Measurements from ENCODE around the gene ARHGEF19.

DNA sequence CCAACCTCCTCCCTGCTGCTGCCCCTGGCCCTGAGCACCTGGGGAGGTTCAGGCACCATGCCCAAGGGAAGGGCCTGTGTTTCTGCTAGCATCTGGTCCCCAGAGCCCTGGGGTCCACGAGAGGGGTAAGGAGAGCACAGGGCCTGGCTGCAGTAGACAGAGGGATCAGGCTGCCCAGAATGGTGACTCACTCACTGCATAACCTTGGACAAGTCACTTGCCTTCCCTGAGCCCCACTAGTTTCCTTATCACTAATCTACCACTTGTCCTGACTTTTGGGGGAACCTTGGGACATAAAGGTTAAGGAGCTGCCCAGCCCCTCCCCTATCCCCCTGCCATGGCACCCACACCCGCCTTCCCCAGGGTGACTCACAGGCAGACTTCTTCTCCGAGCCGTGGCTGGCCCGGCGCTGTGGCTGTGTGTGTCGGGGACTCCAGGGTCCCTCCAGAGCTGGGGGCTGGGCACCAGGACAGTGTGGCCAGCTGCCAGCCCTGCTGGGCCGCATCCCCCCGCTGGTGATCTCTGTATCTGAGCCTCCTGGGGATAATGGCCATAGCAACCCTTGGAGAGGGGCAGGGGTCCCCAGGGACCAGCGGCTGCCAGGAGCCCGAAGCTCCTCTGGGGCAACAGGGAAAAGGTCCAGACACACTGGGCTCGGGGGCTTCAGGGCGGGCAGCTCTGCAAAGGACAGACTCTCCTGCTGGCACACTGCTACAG, 4.0 kb downstream of the ARHGEF19 start:
- TF ChIP-seq EZH2phosphoT487 (IDR thresholded peaks at IDR 0.05; ENCODE audit: borderline replicate concordance) = no peak
- no peak for TF ChIP-seq CTCF (conservative IDR thresholded peaks at IDR 0.05; ENCODE audit: low read length)
